BLaER1 (cell line): Measurements from ENCODE around the gene TPPP3.

ENCODE experiments used
- H3K27ac ChIP-seq: shearing (Covaris generic); formaldehyde crosslinking; 2 replicates; pipeline ENCODE4 v1.8.1; 2022
- H3K27me3 ChIP-seq: shearing (Covaris generic); formaldehyde crosslinking; 2 replicates; pipeline ENCODE4 v1.8.1; 2022
- H3K36me3 ChIP-seq: shearing (Covaris generic); formaldehyde crosslinking; 2 replicates; pipeline ENCODE4 v1.8.1; 2022
- H3K4me1 ChIP-seq: shearing (Covaris generic); formaldehyde crosslinking; 2 replicates; pipeline ENCODE4 v1.8.1; 2022
- H3K4me2 ChIP-seq: shearing (Covaris generic); formaldehyde crosslinking; 2 replicates; pipeline ENCODE4 v1.8.1; 2022
- H3K4me3 ChIP-seq: shearing (Covaris generic); formaldehyde crosslinking; 2 replicates; pipeline ENCODE4 v1.8.1; 2022
- H3K9ac ChIP-seq: shearing (Covaris generic); formaldehyde crosslinking; 2 replicates; pipeline ENCODE4 v1.8.1; 2022
- H3K9me3 ChIP-seq: shearing (Covaris generic); formaldehyde crosslinking; 2 replicates; pipeline ENCODE4 v1.8.1; 2022
- H4K20me1 ChIP-seq: shearing (Covaris generic); formaldehyde crosslinking; 2 replicates; pipeline ENCODE4 v1.8.1; 2022
- Cebpa-rat ChIP-seq: shearing (Covaris generic); IDR thresholded peaks from 2 replicates; pipeline ENCODE4 v1.8.1; 2022

TPPP3 gene

GRCh38 chr16:67391424-67392300 is 1.6 kb downstream of the TPPP3 start:
- Histone ChIP-seq H3K9me3 (no peaks in the 10 kb centered on the region), H3K4me2 (no peak overlapping the region), H3K4me1 (peaks cover 46% of the 10 kb centered on the region), H3K4me3 (no peak overlapping the region), H3K27me3 (peaks cover 61% of the 10 kb centered on the region), H3K27ac (no peak overlapping the region), H4K20me1 (peaks cover 32% of the 10 kb centered on the region), H3K36me3 (no peaks in the 10 kb centered on the region), H3K9ac (no peak overlapping the region)
- TF ChIP-seq Cebpa-rat: no peak

- no peak for TF ChIP-seq Cebpa-rat
- H3K9me3 ChIP-seq: no peaks in the 10 kb centered on the region
- H3K4me3 ChIP-seq: no peak overlapping the region
- no peak overlapping the region for H3K27ac ChIP-seq
- H3K4me1 ChIP-seq: peaks cover 39% of the 10 kb centered on the region
- H3K4me2 ChIP-seq: peak overlapping the region; percentile 21; the same call in 1 of the 2 replicates
- H3K9ac ChIP-seq: no peak overlapping the region
- no peaks in the 10 kb centered on the region for H3K36me3 ChIP-seq
- peaks cover 53% of the 10 kb centered on the region for H3K27me3 ChIP-seq
- peaks cover 30% of the 10 kb centered on the region for H4K20me1 ChIP-seq
These were observed 2.4 kb downstream of the TPPP3 start for GRCh38 chr16:67390816-67391423.

- no peak for TF ChIP-seq Cebpa-rat
- Histone ChIP-seq H3K9ac (no peak overlapping the region), H3K27ac (no peak overlapping the region), H3K4me2 (peak overlapping the region; percentile 21), H3K4me1 (peaks cover 31% of the 10 kb centered on the region), H4K20me1 (peaks cover 22% of the 10 kb centered on the region), H3K27me3 (peaks cover 46% of the 10 kb centered on the region), H3K36me3 (no peaks in the 10 kb centered on the region), H3K9me3 (no peaks in the 10 kb centered on the region), H3K4me3 (no peak overlapping the region)
These were observed 3.1 kb downstream of the TPPP3 start for GRCh38 chr16:67389911-67390815.

GRCh38 chr16:67388591-67388990 is 4.7 kb downstream of the TPPP3 start:
- Histone ChIP-seq H4K20me1 (peaks cover 7% of the 10 kb centered on the region), H3K27ac (no peak overlapping the region), H3K4me3 (no peak overlapping the region), H3K4me1 (peaks cover 16% of the 10 kb centered on the region; the same call in 1 of the 2 replicates), H3K9me3 (no peaks in the 10 kb centered on the region), H3K9ac (no peak overlapping the region), H3K36me3 (no peaks in the 10 kb centered on the region), H3K27me3 (peaks cover 30% of the 10 kb centered on the region), H3K4me2 (no peak overlapping the region)
- no peak for TF ChIP-seq Cebpa-rat

- Histone ChIP-seq H3K4me1 (peaks cover 15% of the 10 kb centered on the region; the same call in 1 of the 2 replicates), H4K20me1 (0 out of 2 replicates have a peak, but pooled peaks cover 5% of the 10 kb centered on the region), H3K27me3 (peaks cover 26% of the 10 kb centered on the region), H3K4me2 (no peak overlapping the region), H3K36me3 (no peaks in the 10 kb centered on the region), H3K9ac (no peak overlapping the region), H3K9me3 (no peaks in the 10 kb centered on the region), H3K4me3 (no peak overlapping the region), H3K27ac (no peak overlapping the region)
- no peak for TF ChIP-seq Cebpa-rat
These were observed 5.1 kb downstream of the TPPP3 start for GRCh38 chr16:67388191-67388590.

GRCh38 chr16:67387479-67388079 is 5.7 kb downstream of the TPPP3 start:
- Histone ChIP-seq H3K4me3 (no peak overlapping the region), H3K36me3 (no peaks in the 10 kb centered on the region), H3K9ac (no peak overlapping the region), H3K9me3 (no peaks in the 10 kb centered on the region), H3K4me2 (no peak overlapping the region), H4K20me1 (no peaks in the 10 kb centered on the region), H3K4me1 (peaks cover 15% of the 10 kb centered on the region; the same call in 1 of the 2 replicates), H3K27ac (no peak overlapping the region), H3K27me3 (peaks cover 20% of the 10 kb centered on the region)
- TF ChIP-seq Cebpa-rat: no peak

GRCh38 chr16:67386861-67387455 is 6.3 kb downstream of the TPPP3 start:
- TF ChIP-seq Cebpa-rat: no peak
- H3K4me1 ChIP-seq: peaks cover 15% of the 10 kb centered on the region; the same call in 1 of the 2 replicates
- no peaks in the 10 kb centered on the region for H3K36me3 ChIP-seq
- H4K20me1 ChIP-seq: no peaks in the 10 kb centered on the region
- H3K4me2 ChIP-seq: no peak overlapping the region
- no peak overlapping the region for H3K27ac ChIP-seq
- H3K27me3 ChIP-seq: peaks cover 14% of the 10 kb centered on the region
- no peak overlapping the region for H3K9ac ChIP-seq
- H3K4me3 ChIP-seq: no peak overlapping the region
- H3K9me3 ChIP-seq: no peaks in the 10 kb centered on the region

- Histone ChIP-seq H3K36me3 (no peaks in the 10 kb centered on the region), H3K27me3 (no peaks in the 10 kb centered on the region), H3K27ac (no peak overlapping the region), H3K4me1 (peaks cover 5% of the 10 kb centered on the region; the same call in 1 of the 2 replicates), H3K4me3 (no peak overlapping the region), H4K20me1 (no peaks in the 10 kb centered on the region), H3K9ac (no peak overlapping the region), H3K9me3 (no peaks in the 10 kb centered on the region), H3K4me2 (no peak overlapping the region)
- TF ChIP-seq Cebpa-rat: no peak
These were observed 8.4 kb downstream of the TPPP3 start for GRCh38 chr16:67384778-67385510.
